NCI-H69 (cell line): Measurements from ENCODE around the gene MSL3B.
"Not testable (repeated sequence)": the region's sequence is repeated elsewhere in the genome, so short reads cannot be mapped to it uniquely, and the experiment has no call there.

Experiments used
- DNase-seq: peaks from one replicate; lab custom pipeline; 2025; lab: John Stamatoyannopoulos, UW

Gene MSL3B

DNA sequence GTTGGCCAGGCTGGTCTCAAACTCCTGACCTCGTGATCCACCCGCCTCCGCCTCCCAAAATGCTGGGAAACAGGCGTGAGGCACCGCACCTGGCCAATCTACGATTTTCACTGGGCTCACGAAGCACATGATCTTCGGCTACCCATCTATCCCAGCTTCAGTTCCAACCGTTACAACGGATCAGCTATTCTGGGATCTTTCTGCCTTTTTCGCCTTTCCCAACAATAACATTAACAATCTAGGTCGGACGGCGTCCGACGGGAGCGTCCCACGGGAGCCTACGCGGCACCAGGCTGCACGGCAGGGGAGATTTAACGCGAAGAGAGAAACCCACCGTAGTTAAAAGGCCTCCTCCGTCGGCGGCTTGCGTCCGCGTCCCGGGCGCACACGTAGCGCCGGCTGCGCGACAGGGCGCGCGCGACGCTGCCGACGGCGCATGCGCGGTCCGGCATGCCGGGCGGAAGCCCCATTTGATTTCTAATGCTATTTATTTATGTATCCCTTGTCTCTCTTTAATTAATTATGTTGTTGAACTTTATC, at the start of gene MSL3B:
Gene MSL3B, minus strand, starts transcription at position 394 of the 540 bp plus-strand sequence.
- DNase-seq: peak; percentile 66

DNA sequence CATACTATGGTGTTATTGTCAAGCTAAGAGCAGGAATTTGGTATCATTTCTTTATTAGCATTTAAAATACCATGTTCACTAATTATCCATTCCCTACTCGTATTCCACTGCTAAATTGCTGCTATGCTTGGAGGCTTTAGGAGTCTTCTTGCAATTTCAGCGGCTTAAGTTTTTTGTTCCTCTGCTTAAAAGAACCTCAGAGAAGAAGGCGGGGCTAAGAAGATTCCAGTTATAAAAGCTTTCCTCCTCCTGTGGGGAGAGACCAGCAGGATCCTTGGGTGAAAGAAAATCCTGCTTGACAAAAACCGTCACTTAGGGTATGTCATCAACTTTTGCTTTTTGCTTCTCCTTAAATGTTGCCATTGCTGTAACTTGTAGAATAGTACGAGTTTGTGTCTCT, 48.9 kb upstream of the MSL3B start, which contains the start of gene TRPM8:
Gene TRPM8, plus strand, starts transcription at position 258 of the 400 bp plus-strand sequence. CDS start 9,165 bp downstream, outside the sequence.
- DNase-seq: peak; percentile 4

DNA sequence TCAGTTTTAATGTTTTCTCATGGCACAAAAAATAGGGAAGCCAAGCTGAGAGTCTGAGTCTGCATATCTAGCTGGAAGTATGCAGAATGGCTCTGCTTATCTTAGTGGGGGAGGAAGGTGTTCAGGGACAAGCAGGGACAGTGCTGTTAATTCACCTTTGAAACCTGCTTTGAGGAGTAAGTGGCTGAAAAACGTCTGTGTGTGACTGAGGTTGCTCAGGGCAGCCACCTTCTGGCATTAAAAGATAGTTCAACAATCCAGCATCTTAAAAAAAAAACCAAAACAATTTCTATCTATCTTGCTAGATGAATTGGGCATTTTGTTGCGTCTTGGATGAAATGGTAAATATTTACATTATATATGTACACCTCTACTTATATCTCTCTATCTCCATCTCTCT, 46.9 kb upstream of the MSL3B start:
- peak; percentile 5 for DNase-seq

DNA sequence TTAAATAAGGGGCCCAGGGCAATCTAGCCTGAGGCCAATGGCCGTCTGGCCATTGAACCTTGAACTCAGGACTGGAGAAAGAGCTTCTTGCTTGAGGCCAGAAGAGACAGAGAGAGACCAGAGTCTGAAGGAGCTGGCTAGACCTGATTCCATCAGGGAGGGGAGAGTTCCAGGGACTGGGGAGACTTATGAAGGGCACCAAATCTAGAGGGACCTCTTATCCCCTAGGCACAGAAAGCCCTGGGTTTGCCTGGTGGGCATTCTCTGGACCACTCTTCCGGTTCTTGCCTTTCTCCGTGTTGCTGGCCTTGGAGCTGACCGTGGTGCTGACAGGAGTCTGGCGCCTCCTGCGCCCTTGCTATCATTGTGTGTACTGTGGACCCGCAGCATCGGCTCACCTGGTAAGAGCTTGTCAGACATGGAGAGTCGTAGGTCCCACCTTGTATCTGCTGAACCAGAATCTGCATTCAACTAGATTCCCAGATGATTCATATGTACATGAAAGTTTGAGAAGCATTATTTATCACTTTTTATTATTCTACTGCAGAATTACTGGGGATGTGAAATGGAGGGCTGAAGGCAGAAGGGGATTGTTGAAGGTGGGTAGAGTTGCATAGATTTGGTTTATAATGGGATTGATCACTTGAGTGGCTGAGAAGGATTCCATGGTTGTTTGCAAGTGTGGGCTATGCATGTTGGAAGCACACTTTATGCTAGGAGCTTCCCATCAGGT, 44.7 kb upstream of the MSL3B start:
- DNase-seq: no peak

DNA sequence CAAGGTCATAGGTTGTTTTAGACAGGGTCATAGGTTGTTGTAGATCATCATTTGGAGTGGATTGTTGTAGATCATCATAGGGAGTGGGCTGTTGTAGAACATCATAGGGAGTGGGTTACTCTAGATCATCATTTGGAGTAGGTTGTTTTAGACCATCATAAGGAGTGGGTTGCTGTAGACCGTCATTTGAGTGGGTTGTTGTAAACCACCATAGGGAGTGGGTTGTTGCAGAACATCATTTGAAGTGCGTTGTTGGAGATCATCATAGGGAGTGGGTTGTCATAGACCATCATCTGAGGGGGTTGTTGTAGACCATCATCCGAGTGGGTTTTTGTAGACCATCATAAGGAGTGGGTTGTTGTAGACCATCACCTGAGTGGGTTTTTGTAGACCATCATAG, 39.4 kb upstream of the MSL3B start:
- no peak for DNase-seq

DNA sequence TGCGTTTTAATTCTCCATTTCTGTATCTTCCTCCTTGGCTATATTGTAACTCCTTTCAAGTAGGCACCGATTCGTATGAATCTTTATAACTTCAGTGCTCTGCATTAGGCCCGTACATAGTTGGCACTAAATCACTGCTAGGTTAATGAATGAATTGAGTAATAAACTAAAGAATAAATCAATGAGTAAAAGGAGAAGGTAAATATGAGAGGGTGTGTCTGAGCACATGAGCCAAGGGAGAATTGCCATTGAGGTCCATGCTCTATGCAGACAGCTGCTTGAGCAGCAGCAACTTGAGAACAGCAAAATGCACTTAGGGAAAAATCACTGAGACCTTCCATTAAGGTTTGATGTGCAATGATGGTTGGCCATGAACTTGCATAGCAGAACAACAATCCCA, 37.8 kb upstream of the MSL3B start:
- no peak for DNase-seq

DNA sequence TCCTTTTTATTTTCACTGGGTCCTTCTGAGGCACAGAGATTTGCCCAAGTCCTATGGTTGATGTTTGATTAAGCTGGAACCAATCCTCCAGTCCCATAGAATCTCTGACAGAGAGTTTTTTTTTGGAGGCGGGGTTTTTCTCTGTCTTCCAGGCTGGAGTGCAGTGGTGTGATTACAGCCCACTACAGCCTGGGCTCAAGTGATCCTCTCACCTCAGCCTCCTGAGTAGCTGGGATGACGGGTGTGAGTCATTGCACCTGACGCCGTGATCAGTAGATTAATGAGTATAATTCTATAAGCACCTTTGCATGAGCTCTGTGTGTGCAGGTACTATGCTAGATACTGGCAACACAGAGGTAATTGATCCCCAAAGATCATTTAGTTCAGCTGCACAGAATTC, 33.7 kb upstream of the MSL3B start:
- DNase-seq: no peak

DNA sequence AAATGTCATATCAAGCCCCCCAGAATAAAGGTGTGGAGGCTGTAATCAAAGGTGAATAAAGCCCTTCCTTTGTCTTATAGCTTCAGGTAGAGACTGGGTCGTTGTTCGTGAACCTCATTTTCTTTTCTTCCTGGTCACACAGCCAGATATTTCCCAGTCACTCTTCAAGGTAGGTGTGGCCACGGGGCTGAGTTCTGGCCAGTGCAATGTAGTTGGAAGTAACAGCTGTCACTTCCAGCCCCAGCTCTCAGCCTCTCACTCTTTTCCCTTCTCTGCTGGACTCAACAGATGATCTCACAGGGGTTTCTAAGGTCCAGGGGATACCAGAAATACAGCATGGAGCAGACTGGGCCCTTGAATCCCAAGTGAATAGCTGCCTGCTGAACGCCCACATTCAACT, 33.2 kb upstream of the MSL3B start:
- no peak for DNase-seq

DNA sequence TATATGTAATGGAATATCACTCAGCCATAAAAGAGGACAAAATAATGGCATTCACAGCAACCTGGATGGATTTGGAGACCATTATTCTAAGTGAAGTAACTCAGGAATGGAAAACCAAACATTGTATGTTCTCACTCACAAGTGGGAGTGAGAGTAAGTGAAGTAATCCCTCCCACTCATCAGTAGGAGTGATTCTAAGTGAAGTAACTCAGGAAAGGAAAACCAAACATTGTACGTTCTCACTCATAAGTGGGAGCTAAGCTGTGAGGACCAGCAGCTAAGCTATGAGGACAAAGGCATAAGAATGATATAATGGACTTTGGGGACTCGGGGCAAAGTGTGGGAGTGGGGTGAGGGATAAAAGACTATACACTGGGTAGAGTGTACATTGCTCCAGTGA, 28.1 kb upstream of the MSL3B start:
- DNase-seq: not testable (repeated sequence)

DNA sequence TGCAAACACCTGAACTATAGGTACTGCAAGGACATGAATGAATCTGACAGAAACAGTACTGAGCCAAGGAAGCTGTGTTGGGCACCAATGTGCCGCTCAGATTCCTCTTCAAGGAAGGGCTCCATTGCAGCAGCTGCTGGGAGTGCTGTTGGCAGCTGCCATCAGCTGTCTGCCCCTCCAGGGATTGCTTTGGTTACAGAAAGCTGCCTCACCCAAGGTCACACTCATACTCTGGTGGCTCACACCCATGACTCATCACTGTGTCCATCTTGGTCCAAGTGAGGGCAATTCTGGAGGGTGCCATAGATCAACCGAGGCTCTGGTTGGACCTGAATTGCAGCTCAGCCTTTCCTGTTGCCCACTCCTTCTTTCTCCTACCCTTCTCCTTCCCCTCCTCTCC, 24.6 kb upstream of the MSL3B start:
- peak; percentile 1 for DNase-seq

DNA sequence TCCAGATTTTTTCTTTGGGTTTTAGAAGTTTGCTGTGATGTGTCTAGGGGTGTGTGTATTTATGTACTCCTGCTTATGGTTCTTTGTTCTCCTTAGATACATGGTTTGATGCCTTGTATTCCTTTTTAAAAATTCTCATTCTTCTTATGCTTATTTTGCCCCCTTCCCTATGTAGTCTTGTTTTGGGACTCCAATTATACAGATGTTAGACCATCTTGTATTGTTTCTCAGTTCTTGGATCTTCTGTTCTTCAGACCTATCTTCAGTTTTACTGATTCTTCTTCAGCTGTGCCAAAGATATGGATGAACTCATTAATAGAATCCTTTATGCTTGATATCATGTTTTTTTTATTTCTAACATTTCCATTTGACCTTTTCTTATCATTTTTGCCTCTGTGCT, 14.2 kb upstream of the MSL3B start:
- DNase-seq: no peak

DNA sequence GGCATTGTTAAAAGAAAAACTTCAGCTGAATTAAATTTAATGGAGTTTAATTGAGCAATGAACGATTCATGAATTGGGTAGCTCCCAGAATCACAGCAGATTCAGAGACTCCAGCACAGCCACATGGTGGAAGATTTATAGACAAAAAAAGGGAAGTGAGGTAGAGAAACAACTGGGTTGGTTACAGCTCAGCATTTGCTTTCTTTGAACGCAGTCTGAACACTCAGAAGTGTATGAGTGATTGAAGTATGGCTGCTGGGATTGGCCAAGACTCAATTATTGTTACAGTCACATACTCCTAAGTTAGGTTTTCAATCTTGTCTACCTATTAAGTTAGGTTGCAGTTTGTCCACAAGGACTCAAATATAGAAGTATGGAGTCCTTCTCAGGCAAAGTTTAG, 3.9 kb upstream of the MSL3B start:
- not testable (repeated sequence) for DNase-seq

DNA sequence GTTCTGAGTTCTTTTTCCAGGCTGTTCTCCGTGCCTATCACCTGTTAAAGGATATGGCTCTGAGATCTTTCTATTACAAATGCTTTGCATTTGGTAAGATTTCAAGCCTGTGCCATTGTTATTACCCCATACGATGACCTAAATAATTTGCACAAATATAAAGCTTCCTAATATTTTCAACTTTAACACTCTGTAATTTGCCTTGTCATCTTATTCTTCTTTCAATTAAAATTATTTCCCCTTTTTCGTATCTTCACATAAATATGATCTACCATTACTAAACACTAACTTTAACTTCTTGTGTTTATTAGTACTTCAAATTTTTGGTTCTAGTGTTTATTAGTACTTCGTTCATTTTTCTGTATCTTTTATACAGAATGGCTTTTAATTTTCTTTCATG, 3.2 kb upstream of the MSL3B start:
- no peak for DNase-seq

DNA sequence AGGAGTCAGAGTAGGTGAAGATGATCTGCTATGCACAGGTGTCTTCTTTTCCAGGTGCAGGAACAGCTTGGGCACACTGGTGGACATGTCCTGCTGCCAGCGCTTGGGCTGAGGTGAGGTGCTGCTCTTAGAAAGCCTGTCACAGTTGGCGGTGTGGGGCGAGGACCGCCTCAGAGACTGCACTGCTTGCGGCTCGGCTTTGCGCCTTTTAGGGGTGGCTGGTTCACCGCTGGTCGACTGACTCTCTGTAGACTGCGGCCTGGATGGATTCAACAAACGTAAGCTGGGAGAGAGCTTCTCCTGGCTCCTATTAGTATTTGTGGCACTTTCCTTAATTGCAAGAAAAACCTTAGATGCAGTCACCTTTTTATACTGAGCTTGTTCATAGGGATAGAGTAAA, 1.7 kb downstream of the MSL3B start:
- no peak for DNase-seq

DNA sequence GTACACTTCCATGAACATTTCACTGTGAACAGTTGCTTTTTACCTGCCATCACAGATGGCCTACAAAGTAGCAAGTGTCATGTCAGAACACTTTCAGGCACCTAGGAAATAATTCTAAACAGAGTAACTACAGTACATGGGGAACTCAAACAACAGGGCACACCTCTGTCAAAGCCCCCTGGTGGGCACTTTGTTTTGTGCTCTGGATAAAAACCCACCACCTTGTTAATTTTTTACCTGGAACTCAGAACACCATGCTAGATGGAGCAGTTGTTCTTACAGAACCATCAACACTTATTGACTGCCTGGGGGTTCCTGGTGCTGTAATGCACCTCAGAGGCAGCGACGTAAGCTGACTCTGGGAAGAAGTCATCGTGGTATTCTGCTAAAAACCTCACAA, 2.3 kb downstream of the MSL3B start:
- DNase-seq: no peak

DNA sequence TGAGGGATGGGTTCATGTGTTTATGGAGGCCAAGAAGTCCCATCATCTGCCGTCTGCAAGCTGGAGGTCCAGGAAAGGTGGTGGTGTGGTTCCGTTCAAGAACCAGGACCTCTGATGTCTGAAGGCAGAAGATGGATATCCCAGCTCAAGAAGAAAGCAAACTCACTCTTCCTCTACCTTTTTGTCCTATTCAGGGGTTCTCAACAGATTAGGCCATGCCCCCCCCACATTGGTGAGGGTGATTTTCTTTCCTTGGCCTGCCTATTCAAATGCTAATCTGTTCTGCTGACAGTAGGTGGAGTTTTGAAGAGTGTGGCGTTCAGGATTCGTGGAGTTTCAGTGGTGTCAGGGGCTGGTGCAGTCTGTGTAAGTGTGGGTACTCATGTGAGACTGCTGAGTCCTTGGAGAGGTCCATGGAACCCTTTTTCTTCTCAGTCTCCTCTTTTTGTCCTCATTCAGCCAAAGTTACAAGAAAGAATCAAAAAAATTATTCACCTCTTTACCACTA, 5.9 kb downstream of the MSL3B start:
- no peak for DNase-seq

DNA sequence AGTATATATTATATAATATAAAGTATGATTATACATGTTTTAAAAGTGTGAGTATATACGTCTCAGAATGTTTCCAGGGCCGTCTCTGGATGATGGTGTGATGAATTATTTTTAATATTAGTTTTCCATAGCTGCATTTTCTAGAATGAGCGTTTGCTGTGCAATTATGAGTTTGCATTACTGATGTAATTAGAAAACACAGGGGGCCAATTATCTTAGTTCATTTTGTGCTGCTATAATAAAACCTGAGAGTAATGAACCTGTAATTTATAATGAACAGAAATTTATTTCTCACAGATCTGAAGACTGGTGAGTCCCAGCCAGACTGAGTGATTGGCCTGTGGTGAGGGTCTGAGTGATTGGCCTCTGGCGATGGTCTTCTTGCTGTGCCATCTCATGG, 9.9 kb downstream of the MSL3B start:
- peak; percentile 75 for DNase-seq

DNA sequence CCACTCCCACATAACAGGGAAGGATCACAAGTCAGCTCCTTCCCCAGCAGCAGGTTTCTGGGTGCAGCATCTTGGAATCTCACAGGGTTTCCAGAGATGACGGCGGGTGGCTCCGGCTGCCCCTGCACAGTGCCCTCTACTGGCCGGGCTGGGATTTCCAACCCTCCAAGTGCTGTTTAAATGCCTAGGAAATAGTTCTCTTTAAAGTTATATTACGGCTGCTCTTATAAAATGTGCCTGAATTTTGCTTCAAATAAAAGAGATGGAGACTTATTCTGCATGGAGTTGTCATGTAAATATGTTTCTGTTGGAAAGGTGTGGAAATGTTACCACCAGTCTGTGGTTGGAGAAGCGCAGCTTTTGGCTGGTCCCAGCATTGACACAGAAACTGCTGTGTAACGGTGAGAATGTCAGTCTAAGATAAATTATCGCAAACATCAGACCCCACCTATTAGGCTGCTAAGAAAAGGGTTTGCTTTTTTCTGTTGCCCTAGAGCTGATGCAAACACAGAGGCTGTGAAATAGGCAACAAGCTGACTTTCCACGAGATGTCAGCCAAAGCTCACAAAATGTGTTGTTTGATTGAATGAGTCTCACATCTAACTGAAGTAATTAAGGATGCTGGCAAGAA, 10.6 kb downstream of the MSL3B start:
- peak; percentile 81 for DNase-seq

DNA sequence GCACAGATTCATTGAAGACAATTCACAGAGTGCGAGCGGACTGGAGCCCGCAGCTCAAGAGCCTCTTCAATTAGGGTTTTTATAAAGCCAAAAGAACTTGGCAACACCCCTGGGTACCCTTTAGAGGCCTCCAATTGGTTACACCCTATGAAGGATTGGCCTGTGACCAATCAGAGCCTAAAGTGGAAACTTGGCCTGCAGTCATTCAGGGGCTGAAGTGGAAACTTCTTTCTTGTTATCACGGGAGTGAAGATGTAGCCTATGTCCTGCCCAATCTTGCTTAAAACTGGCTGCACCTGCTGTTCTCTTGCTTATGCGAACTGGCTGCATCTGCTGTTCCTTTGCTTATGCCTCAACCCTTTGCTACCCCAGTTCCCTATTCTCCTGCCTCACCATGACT, 12.0 kb downstream of the MSL3B start:
- DNase-seq: no peak

DNA sequence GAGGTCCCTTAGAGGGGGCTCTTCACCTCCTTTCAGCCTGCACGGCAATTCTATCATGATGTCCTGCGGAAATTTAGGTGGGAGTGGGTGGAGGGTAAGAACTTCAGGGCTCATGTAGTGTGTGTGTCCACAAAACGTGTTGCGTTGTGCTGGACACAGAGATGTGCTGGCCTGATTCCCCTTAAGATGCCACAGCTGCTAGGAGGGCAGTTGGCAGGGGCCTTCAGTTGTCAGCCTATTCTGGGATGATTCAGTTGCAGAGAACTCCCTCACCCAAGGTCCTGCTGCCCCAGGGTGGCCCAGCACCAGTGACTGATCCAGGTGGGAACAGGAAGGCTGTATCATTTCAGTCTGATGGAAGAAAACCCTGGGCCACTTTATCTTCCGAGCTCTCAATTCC, 12.8 kb downstream of the MSL3B start:
- DNase-seq: peak; percentile 1

DNA sequence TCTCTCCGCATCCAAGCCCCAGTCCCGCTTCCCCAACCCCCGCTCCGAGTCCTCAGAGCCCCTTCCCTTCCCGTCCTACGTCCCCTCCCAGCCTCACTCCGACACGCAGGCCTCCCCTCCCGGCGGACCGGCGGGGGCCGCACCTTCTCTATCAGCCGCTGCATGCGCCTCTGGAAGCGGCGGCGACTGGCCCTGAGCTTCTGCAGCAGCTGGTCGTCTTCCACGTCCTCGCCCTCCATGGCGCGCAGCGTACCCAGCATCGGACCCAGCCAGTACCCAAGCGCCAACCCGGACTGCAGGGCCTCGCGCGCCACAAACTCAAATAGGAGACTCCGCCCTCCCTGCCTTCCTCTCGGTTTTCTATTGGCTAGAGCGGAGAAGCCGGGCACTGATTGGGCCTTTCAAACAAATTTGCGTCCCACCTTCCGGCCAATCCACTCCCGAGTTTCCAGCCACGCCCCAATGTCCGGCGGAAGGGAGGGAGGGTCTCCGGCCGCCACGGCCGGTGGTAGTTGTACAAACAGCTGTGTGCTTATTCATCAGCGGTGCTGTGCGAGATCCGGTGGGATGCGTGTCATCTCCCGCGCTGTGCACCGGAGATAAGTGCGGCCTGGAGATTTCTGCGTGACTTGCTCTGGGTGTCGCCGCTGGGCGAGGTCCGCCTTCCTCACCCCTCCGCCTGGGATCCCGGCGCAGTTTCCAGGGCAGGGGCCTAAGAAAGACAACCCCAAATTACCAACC, 13.8 kb downstream of the MSL3B start, which contains the start of gene HJURP:
Gene HJURP, minus strand, starts transcription at position 295 of the 741 bp plus-strand sequence. Its CDS starts 35 bp downstream, at position 260.
- DNase-seq: peak; percentile 96

DNA sequence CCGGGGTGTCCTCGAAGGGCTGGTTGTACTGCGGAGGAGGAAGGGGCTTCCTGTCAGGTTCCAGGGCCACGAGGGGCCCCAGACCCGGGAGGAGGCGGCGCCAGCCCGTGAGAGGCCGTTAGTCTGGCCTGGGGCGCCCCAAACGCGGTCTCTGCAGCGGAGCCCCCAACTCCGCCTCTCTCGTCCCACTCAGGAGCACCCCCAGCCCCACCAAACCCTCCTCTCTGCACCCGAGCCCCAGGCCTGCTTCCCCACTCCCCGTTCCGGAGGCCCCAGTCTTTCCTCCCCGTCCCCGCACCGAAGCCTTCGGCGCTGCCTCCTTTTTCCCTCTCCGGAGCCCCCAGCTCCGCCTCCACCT, 14.3 kb downstream of the MSL3B start:
- peak; percentile 19 for DNase-seq

DNA sequence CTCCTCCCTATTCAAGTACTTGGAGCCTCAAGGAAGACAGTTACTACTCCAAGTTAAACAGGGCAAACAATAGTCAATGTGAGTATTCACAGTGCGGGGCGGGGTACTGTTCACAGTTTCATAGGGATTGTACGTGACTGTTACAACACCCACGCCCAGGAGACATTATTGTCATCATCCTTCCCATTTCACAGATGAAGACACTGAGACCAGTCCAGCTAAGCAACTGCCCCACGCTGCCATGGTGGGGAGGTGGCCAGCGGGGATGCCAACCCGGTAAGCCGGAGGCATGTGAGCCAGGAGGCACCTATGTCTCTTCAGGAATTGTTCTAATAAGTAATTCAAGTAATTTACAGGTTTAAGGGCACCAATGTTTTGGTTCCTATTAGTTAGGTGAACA, 14.8 kb downstream of the MSL3B start:
- DNase-seq: no peak
